ENCODE data around the gene MPI.
"Not testable (repeated sequence)": the region's sequence is repeated elsewhere in the genome, so short reads cannot be mapped to it uniquely, and the experiment has no call there.

The MPI gene

DNA sequence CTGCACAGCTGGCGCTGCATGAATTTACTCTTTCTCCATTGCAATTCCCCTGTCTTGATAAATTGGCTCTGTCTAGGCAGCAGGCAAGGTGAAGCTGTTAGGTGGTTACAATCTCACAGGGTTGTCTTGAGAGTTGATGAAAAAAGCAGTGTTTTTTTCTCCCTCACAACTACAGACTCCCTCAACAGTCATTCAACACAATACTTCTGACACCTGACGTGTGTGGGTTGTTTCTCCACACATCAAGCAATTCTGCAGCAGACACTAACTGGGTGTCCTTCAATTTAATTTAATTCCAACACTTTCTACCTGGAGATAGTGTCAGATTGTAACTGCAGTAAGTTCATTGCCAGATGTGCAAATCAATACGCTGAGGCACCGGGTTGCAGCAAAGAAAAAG is 11.6 kb upstream of the MPI start:
- TF ChIP-seq, protein P1, sequence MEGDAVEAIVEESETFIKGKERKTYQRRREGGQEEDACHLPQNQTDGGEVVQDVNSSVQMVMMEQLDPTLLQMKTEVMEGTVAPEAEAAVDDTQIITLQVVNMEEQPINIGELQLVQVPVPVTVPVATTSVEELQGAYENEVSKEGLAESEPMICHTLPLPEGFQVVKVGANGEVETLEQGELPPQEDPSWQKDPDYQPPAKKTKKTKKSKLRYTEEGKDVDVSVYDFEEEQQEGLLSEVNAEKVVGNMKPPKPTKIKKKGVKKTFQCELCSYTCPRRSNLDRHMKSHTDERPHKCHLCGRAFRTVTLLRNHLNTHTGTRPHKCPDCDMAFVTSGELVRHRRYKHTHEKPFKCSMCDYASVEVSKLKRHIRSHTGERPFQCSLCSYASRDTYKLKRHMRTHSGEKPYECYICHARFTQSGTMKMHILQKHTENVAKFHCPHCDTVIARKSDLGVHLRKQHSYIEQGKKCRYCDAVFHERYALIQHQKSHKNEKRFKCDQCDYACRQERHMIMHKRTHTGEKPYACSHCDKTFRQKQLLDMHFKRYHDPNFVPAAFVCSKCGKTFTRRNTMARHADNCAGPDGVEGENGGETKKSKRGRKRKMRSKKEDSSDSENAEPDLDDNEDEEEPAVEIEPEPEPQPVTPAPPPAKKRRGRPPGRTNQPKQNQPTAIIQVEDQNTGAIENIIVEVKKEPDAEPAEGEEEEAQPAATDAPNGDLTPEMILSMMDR (IDR thresholded peaks at IDR 0.05; ENCODE audit: insufficient read depth, low read length, poor library complexity, severe bottlenecking) = no peak

GRCh38 chr15:74882528-74882927 is 7.3 kb upstream of the MPI start:
- DNase-seq (ENCODE audit: extremely low read depth, insufficient read length) = no peak

More for the DNA sequence above, 11.6 kb upstream of the MPI start:
- no peak for DNase-seq (ENCODE audit: extremely low read depth, insufficient read length)
- no peaks in the 10 kb centered on the region for H3K27me3 ChIP-seq (replicated peaks; ENCODE audit: control insufficient read depth, insufficient read depth, low read length)
- H3K36me3 ChIP-seq (ENCODE audit: control insufficient read depth, insufficient read depth, low read length) = no peaks in the 10 kb centered on the region
- no peak overlapping the region for H3K4me3 ChIP-seq (replicated peaks; ENCODE audit: low read depth, low read length)

DNA sequence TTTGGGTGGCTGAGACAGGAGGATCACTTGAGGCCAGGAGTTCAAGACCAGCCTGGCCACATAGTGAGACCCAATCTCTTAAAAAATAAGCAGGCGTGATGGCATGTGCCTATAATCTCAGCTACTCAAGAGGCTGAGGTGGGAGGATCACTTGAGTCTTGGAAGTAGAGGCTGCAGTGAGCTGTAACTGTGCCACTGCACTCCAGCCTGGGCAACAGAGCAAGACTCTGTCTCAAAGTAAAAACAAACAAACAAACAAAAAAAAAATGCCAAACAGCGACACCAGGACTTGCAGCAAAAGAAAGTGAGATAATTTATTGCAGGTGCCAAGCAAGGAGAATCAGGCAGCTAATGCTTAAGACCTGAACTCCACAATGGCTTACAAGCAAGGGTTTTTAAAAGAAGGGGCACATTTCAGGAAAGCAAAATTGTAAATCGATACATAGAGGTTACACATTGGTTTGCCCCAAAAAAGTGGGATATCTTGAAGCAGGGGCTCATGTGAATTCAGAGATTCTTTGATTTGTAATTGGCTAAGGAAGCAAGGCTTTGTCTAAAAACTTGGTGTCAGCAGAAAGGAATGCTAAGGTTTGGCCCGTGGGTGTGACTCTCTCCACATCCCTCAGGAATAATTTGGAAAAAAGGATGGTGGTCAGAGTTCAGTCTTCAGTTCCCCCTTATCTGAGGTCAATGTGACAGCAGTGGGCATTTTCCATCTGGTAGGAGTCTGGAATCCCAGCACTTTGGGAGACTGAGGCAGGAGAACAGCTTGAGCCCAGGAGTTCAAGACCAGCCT is 5.2 kb upstream of the MPI start:
- TF ChIP-seq, protein P1 (IDR thresholded peaks at IDR 0.05; ENCODE audit: insufficient read depth, low read length, poor library complexity, severe bottlenecking) = no peak
- H3K4me3 ChIP-seq (replicated peaks; ENCODE audit: low read depth, low read length) = no peak overlapping the region
- no peaks in the 10 kb centered on the region for H3K27me3 ChIP-seq (replicated peaks; ENCODE audit: control insufficient read depth, insufficient read depth, low read length)
- no peaks in the 10 kb centered on the region for H3K36me3 ChIP-seq (ENCODE audit: control insufficient read depth, insufficient read depth, low read length)
- no peak for DNase-seq (ENCODE audit: extremely low read depth, insufficient read length)

More at GRCh38 chr15:74882528-74882927, 7.3 kb upstream of the MPI start:
- Histone ChIP-seq H3K36me3 (ENCODE audit: control insufficient read depth, insufficient read depth, low read length) (no peaks in the 10 kb centered on the region), H3K27me3 (replicated peaks; ENCODE audit: control insufficient read depth, insufficient read depth, low read length) (no peaks in the 10 kb centered on the region), H3K4me3 (replicated peaks; ENCODE audit: low read depth, low read length) (no peak overlapping the region)
- TF ChIP-seq, protein P1 (IDR thresholded peaks at IDR 0.05; ENCODE audit: insufficient read depth, low read length, poor library complexity, severe bottlenecking) = no peak

GRCh38 chr15:74885461-74885860 is 4.4 kb upstream of the MPI start:
- Histone ChIP-seq H3K27me3 (replicated peaks; ENCODE audit: control insufficient read depth, insufficient read depth, low read length) (no peaks in the 10 kb centered on the region), H3K36me3 (ENCODE audit: control insufficient read depth, insufficient read depth, low read length) (no peaks in the 10 kb centered on the region), H3K4me3 (replicated peaks; ENCODE audit: low read depth, low read length) (no peak overlapping the region)
- TF ChIP-seq, protein P1 (IDR thresholded peaks at IDR 0.05; ENCODE audit: insufficient read depth, low read length, poor library complexity, severe bottlenecking) = no peak
- no peak for DNase-seq (ENCODE audit: extremely low read depth, insufficient read length)

GRCh38 chr15:74887537-74888193 is 2.2 kb upstream of the MPI start:
- not testable (repeated sequence) for DNase-seq (ENCODE audit: extremely low read depth, insufficient read length); H3K4me3 ChIP-seq (replicated peaks; ENCODE audit: low read depth, low read length); H3K27me3 ChIP-seq (replicated peaks; ENCODE audit: control insufficient read depth, insufficient read depth, low read length); H3K36me3 ChIP-seq (ENCODE audit: control insufficient read depth, insufficient read depth, low read length)

GRCh38 chr15:74888716-74889115 is 1.1 kb upstream of the MPI start:
- TF ChIP-seq, protein P1 (IDR thresholded peaks at IDR 0.05; ENCODE audit: insufficient read depth, low read length, poor library complexity, severe bottlenecking) = no peak
- H3K27me3 ChIP-seq (replicated peaks; ENCODE audit: control insufficient read depth, insufficient read depth, low read length) = no peaks in the 10 kb centered on the region
- H3K36me3 ChIP-seq (ENCODE audit: control insufficient read depth, insufficient read depth, low read length) = peaks cover 15% of the 10 kb centered on the region
- no peak overlapping the region for H3K4me3 ChIP-seq (replicated peaks; ENCODE audit: low read depth, low read length)
- no peak for DNase-seq (ENCODE audit: extremely low read depth, insufficient read length)
